GM20000 (cell line): ENCODE data around the gene GTPBP3.

Source experiments
- DNase-seq: peaks from one replicate; pipeline ENCODE4 v3.0.0; 2012; ENCODE audit warnings: low spot score
- TF ChIP-seq, protein P1 (sequence below): IDR thresholded peaks from 2 replicates; pipeline ENCODE4 v1.5.1; 2012; ENCODE audit warnings: mild to moderate bottlenecking, control low read depth; ENCODE audit errors: extremely low read depth, missing control alignments

GTPBP3 gene

GRCh38 chr19:17341845-17342244, 4.5 kb downstream of the GTPBP3 start:
- no peak for DNase-seq
- TF ChIP-seq, protein P1, sequence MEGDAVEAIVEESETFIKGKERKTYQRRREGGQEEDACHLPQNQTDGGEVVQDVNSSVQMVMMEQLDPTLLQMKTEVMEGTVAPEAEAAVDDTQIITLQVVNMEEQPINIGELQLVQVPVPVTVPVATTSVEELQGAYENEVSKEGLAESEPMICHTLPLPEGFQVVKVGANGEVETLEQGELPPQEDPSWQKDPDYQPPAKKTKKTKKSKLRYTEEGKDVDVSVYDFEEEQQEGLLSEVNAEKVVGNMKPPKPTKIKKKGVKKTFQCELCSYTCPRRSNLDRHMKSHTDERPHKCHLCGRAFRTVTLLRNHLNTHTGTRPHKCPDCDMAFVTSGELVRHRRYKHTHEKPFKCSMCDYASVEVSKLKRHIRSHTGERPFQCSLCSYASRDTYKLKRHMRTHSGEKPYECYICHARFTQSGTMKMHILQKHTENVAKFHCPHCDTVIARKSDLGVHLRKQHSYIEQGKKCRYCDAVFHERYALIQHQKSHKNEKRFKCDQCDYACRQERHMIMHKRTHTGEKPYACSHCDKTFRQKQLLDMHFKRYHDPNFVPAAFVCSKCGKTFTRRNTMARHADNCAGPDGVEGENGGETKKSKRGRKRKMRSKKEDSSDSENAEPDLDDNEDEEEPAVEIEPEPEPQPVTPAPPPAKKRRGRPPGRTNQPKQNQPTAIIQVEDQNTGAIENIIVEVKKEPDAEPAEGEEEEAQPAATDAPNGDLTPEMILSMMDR: no peak

GRCh38 chr19:17346109-17346671, 8.8 kb downstream of the GTPBP3 start:
- peak; percentile 88 for DNase-seq
- TF ChIP-seq, protein P1: peak; percentile 97

- TF ChIP-seq, protein P1: no peak
- no peak for DNase-seq
Observed at GRCh38 chr19:17347361-17347760, 10.0 kb downstream of the GTPBP3 start.

DNA sequence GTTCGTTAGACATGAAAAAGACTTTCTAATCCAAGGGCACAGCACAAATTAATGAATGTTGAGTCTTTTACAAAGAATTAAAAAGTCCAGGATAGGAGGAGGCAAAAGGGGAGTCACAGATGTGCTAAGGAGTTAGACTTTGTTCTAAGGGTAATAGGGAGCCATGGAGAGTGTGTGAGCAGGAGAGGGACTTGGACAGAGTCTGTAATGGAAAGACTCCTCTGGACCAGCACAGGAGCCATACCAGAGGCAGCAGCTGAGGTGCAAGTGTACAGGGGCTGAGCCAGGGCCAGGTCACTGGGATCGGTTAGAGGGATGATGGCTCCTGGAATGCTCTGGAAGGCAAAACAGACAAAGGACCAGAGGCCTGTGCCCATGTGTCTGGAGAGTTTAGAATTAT, 10.5 kb downstream of the GTPBP3 start:
- no peak for DNase-seq
- TF ChIP-seq, protein P1: no peak

DNA sequence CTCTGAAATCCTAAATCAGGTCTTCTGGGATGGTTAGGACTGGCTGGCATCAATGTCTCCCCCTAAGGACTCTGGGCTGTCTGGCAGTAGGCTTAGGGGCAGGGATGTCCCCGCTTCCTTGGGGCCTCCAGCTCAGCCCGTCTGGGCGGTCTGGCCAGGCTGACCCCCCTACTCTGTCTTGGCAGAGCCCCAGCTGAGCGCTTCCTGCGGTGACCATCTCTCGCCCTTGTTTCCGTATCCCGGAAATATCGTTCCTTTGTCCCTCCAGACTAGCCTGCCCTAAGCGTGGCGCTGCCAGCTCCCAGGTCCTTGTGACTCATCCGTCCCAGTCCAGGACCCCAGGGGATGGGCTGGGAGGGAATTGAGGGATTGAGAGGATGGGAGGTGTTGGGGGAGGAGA, 11.3 kb downstream of the GTPBP3 start:
- DNase-seq: no peak

DNA sequence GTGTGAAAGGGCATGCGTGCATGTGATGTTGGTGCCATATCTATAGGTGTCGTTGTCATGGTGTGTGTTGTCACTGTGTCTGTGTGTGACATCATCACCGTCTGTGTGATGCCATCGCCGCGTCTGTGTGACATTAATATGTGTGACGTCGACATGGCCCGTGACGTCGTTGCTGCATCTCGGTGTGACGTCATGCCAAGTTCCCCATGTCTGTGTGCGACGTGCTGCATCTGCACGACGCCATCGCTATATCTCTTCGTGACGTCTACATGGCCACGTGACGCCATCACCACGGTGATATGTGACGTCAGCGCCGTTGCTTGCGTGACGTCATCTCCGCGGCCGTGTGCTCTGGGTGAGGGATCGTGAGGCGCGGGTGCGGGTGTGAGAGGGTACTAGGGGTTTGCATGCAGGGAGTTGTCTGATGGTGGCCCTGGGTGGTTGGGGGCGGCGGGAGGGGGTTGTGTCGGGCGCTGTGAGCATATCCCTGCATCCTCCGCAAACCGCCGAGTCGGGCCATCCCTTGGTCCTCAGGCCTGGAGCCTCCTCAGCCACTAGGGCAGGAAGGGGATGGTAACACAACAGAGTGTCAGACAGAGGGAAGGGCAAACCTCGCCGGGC, 14.6 kb downstream of the GTPBP3 start:
- TF ChIP-seq, protein P1: no peak
- no peak for DNase-seq

More for the DNA sequence above, 11.3 kb downstream of the GTPBP3 start:
- TF ChIP-seq, protein P1: no peak

DNA sequence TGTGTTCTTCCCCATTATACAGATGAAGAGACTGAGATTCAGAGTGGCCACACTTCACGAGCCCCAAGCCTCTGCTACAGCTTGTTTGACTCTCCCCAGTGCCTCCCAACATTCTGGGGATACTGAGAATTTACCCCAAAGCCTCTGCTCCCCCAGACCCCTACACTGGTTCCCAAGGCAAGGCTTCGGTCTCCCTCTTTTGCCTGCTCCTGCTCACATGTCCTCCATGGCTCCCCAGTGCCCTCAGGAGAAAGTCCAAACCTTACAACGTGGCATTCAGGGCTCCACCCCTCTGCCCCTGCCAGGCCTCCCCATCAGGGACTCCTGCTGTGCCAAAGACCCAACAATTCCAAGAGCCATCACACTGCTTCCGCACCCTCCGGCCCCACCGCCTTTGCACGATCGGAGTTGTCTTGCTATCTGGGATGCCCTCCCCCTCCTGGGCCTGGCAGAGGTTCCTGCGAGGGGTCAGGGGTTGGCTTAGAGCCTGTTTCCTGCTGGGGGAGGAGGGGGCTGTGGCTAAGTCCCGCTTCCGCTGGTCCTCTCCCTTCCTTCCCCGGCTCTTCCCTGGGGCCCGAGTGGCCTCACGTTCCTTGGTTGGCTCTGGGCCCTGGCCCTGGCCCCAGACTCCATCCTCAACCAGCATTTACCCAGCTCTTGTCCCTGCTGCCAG, 15.4 kb downstream of the GTPBP3 start:
- TF ChIP-seq, protein P1: no peak
- DNase-seq: no peak
